Lower leg skin (tissue), 3 donors: Measurements from ENCODE around the gene SERINC2.

Experiments
- POLR2A ChIP-seq, 2 donors: fragments of 450-650 bp; IDR thresholded peaks; one replicate each; pipeline ENCODE4 v1.6.1; 2016 to 2017; ENCODE audit warnings: antibody characterized with exemption in 2 of 2, mild to moderate bottlenecking in 1 of 2, moderate library complexity in 1 of 2
- TF ChIP-seq, protein P1 (sequence below), 3 donors: fragments of 450-650 bp; IDR thresholded peaks; one replicate each; pipeline ENCODE4 v1.5.1; 2016; ENCODE audit warnings: antibody characterized with exemption in 3 of 3, mild to moderate bottlenecking in 3 of 3, moderate library complexity in 2 of 3

- TF ChIP-seq, protein P1, sequence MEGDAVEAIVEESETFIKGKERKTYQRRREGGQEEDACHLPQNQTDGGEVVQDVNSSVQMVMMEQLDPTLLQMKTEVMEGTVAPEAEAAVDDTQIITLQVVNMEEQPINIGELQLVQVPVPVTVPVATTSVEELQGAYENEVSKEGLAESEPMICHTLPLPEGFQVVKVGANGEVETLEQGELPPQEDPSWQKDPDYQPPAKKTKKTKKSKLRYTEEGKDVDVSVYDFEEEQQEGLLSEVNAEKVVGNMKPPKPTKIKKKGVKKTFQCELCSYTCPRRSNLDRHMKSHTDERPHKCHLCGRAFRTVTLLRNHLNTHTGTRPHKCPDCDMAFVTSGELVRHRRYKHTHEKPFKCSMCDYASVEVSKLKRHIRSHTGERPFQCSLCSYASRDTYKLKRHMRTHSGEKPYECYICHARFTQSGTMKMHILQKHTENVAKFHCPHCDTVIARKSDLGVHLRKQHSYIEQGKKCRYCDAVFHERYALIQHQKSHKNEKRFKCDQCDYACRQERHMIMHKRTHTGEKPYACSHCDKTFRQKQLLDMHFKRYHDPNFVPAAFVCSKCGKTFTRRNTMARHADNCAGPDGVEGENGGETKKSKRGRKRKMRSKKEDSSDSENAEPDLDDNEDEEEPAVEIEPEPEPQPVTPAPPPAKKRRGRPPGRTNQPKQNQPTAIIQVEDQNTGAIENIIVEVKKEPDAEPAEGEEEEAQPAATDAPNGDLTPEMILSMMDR (IDR thresholded peaks at IDR 0.05) = no peak
- no peak for TF ChIP-seq POLR2A (IDR thresholded peaks at IDR 0.05)
These were observed 24.5 kb downstream of the SERINC2 start for GRCh38 chr1:31437433-31438037.
